ENCODE measurements around the gene CCDC102A. TPM values are rescaled to one million over a fixed set of nuclear protein-coding genes. Genes with fewer than 3 reads are reported as not detected.
A peak's percentile ranks its signal among the peaks of the same experiment; 100 is the strongest.

Gene CCDC102A
- total RNA-seq, 1 donor from 2014 or later = 6.0 TPM

DNA sequence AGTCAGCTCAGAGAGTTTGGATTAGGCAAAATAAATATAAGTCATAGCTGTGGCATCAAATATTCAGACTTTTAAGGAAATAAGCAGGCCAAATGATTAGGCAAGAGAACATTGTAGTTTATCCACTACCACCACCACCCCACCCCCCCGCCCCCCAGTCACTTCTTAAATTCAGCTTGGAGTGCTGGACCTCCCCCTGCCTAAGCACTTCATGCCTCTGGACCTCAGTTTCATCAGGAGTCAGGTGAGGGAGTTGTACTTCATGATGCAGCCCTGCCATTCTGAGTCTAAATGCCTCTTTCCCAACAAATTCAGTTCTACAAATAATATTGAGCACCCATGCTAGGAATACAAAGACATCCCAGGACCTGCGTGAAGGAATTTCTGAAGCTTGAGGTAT, 71.8 kb downstream of the CCDC102A start:
- H3K4me3 Mint-ChIP-seq = no peak overlapping the region
- H3K27me3 Mint-ChIP-seq = no peaks in the 10 kb centered on the region
- intact Hi-C loops (cut with micrococcal nuclease) = no loop called here
- no peak for DNase-seq
- H3K4me1 Mint-ChIP-seq = peaks cover 27% of the 10 kb centered on the region
- no peaks in the 10 kb centered on the region for H3K9me3 Mint-ChIP-seq
- peaks cover 62% of the 10 kb centered on the region for H3K36me3 Mint-ChIP-seq (ENCODE audit: low read depth)
- H3K27ac Mint-ChIP-seq = no peak overlapping the region

DNA sequence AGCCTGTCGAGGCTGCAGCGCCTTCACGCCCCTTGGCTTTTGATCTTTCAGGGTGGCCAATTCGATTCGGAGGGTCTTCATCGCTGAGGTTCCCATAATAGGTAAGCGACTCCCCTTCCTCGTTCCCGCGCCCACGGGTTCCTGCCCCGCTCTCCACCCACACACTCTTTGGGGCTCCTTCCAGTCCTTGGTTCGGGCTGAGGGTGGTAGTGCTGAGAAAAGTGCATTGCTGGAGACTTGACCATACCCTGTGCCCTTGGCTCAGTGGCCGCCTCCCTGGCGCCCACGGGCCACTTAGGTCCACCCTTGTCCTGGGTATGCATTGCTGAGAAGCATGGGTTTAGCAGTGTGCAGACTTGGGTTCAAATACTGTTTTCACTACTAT, 73.4 kb downstream of the CCDC102A start:
- DNase-seq = no peak
- peaks cover 27% of the 10 kb centered on the region for H3K4me1 Mint-ChIP-seq
- no peaks in the 10 kb centered on the region for H3K27me3 Mint-ChIP-seq
- peak overlapping the region; percentile 96 for H3K4me3 Mint-ChIP-seq
- no peaks in the 10 kb centered on the region for H3K9me3 Mint-ChIP-seq
- intact Hi-C loops (cut with micrococcal nuclease) = loop anchor here (1.0 to 2.0 kb wide), 4 partner anchors 12 to 163 kb away; partner anchors contain the start of genes CIAPIN1 and COQ9
- peaks cover 48% of the 10 kb centered on the region for H3K36me3 Mint-ChIP-seq (ENCODE audit: low read depth)
- peak overlapping the region; percentile 100 for H3K27ac Mint-ChIP-seq

DNA sequence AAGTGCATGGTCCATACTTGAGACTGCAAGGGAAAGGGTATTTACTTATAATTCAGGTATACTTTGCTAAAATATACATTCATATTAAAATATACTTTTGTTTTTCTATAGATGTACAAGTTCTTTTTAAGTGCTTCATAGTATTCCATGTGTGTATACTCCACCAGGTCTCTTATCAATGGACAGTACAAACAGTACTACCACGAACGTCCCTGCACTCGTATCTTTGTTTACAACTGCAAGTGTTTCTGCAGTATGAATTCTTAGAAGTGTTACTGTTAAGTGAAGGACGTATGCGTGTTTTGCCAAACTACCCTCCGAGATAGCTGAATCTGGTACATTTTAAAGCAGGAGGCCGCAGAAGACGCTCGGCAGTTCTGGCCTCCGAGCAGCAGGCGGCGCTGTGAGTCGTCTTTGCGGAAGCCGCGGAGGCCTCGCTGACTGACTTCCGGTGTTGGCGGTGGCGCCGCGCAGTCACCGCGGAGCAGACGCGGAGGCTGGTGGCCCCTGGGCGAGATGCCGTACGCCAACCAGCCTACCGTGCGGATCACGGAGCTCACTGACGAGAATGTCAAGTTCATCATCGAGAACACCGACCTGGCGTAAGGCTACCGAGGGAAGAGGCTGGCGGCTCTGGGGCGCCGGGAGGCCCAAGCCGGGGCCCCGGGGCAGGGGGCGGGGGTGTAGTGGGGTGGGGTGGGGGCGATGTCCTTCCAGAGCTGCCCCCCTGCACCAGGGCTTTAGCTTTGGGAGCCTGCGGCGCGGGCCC, 74.0 kb downstream of the CCDC102A start, which contains the start of gene POLR2C:
TSS of gene POLR2C (plus strand) at position 471 of the 769 bp plus-strand sequence. CDS start at position 517, 46 bp downstream.
- peak; percentile 98 for DNase-seq
- no peaks in the 10 kb centered on the region for H3K27me3 Mint-ChIP-seq
- H3K9me3 Mint-ChIP-seq = no peaks in the 10 kb centered on the region
- intact Hi-C loops (cut with micrococcal nuclease) = loop anchor here (1.0 to 2.0 kb wide), 3 partner anchors 15 to 162 kb away; partner anchors contain the start of genes CIAPIN1 and COQ9
- peak within 1 kb of the TSS; percentile 100 for H3K27ac Mint-ChIP-seq
- H3K4me3 Mint-ChIP-seq = peak within 1 kb of the TSS; percentile 96
- H3K36me3 Mint-ChIP-seq (ENCODE audit: low read depth) = peaks cover 44% of the 10 kb centered on the region
- H3K4me1 Mint-ChIP-seq = peaks cover 27% of the 10 kb centered on the region

Other genes starting within 250 kb of the CCDC102A start
- 14.1 and 14.6 TPM in 2 replicates for gene CCL22, start 177.8 kb downstream of the CCDC102A start, total RNA-seq
- gene CX3CL1, start 164.1 kb downstream of the CCDC102A start, total RNA-seq = not detected in 2 replicates
- gene CCL17, start 131.8 kb downstream of the CCDC102A start, total RNA-seq = 0.66 TPM in 1 of 2 replicates, not detected in the other
- 85.4 TPM in 2 replicates for gene CIAPIN1, start 89.2 kb downstream of the CCDC102A start, total RNA-seq
- 55.2 and 56.7 TPM in 2 replicates for gene COQ9, start 89.1 kb downstream of the CCDC102A start, total RNA-seq
- 88.5 and 90.7 TPM in 2 replicates for gene POLR2C, start 73.9 kb downstream of the CCDC102A start, total RNA-seq
- 4.2 and 4.3 TPM in 2 replicates for gene DOK4, start 50.1 kb downstream of the CCDC102A start, total RNA-seq
- 5.4 and 6.1 TPM in 2 replicates for gene ADGRG5, start 6.1 kb upstream of the CCDC102A start, total RNA-seq
- 3.8 and 4.8 TPM in 2 replicates for gene ADGRG1, start 92.1 kb upstream of the CCDC102A start, total RNA-seq
- gene ADGRG3, start 131.7 kb upstream of the CCDC102A start, total RNA-seq = not detected in 2 replicates
- 0.09 TPM in 1 of 2 replicates, not detected in the other for gene DRC7, start 158.2 kb upstream of the CCDC102A start, total RNA-seq
- 45.0 and 49.8 TPM in 2 replicates for gene KATNB1, start 199.2 kb upstream of the CCDC102A start, total RNA-seq